HEK293T (cell line): Measurements from ENCODE around the gene STAT5B.
"Not testable (repeated sequence)": the region's sequence is repeated elsewhere in the genome, so short reads cannot be mapped to it uniquely, and the experiment has no call there.

Experiments
- CTCF ChIA-PET: fragments of 350-600 bp; formaldehyde crosslinking; extraction: SDS; loops from one replicate; lab custom pipeline; 2021; ENCODE audit warnings: antibody characterized with exemption, inconsistent platforms; lab: Yijun Ruan, JAX
- POLR2A ChIA-PET: fragments of 350-600 bp; formaldehyde crosslinking; extraction: SDS; loops from one replicate; lab custom pipeline; 2020; ENCODE audit warnings: antibody characterized with exemption, inconsistent platforms; lab: Yijun Ruan, JAX
- DNase-seq: peaks from one replicate; pipeline ENCODE4 v3.0.0; 2012; ENCODE audit warnings: mixed read lengths; ENCODE audit errors: extremely low spot score
- ARNT ChIP-seq: fragments of 450-650 bp; IDR thresholded peaks from 2 replicates; pipeline ENCODE4 v1.6.1; 2017; ENCODE audit warnings: mild to moderate bottlenecking
- BHLHE40 ChIP-seq: fragments of 450-650 bp; IDR thresholded peaks from 2 replicates; pipeline ENCODE4 v1.6.1; 2016; ENCODE audit warnings: mild to moderate bottlenecking, moderate library complexity, borderline replicate concordance
- CTBP1 ChIP-seq: fragments of 450-650 bp; IDR thresholded peaks from 2 replicates; pipeline ENCODE4 v1.6.1; 2016; ENCODE audit warnings: borderline replicate concordance
- ELF4 ChIP-seq: fragments of 450-650 bp; IDR thresholded peaks from 2 replicates; pipeline ENCODE4 v1.6.1; 2017; ENCODE audit warnings: antibody characterized with exemption
- FOXA1 ChIP-seq: fragments of 450-650 bp; IDR thresholded peaks from 2 replicates; pipeline ENCODE4 v1.6.1; 2016; ENCODE audit warnings: mild to moderate bottlenecking
- FOXK2 ChIP-seq: fragments of 450-650 bp; IDR thresholded peaks from 2 replicates; pipeline ENCODE4 v1.6.1; 2016; ENCODE audit warnings: mild to moderate bottlenecking
- FOXM1 ChIP-seq: fragments of 450-650 bp; IDR thresholded peaks from 2 replicates; pipeline ENCODE4 v1.6.1; 2017; ENCODE audit warnings: mild to moderate bottlenecking, borderline replicate concordance
- HDGF ChIP-seq: fragments of 450-650 bp; IDR thresholded peaks from 2 replicates; pipeline ENCODE4 v1.6.1; 2017; ENCODE audit warnings: antibody characterized with exemption, borderline replicate concordance
- L3MBTL2 ChIP-seq: fragments of 450-650 bp; conservative IDR thresholded peaks from 2 replicates; pipeline ENCODE4 v1.6.1; 2016; ENCODE audit warnings: mild to moderate bottlenecking
- LEF1 ChIP-seq: fragments of 450-650 bp; IDR thresholded peaks from 2 replicates; pipeline ENCODE4 v1.6.1; 2017; ENCODE audit warnings: mild to moderate bottlenecking, borderline replicate concordance
- NFRKB ChIP-seq: fragments of 450-650 bp; IDR thresholded peaks from 2 replicates; pipeline ENCODE4 v1.6.1; 2016; ENCODE audit warnings: mild to moderate bottlenecking, moderate library complexity
- SP1 ChIP-seq: fragments of 450-650 bp; IDR thresholded peaks from 2 replicates; pipeline ENCODE4 v1.6.1; 2017
- SUZ12 ChIP-seq: fragments of 450-650 bp; IDR thresholded peaks from 2 replicates; pipeline ENCODE4 v1.6.1; 2016; ENCODE audit warnings: mild to moderate bottlenecking
- TARDBP ChIP-seq: fragments of 450-650 bp; IDR thresholded peaks from 2 replicates; pipeline ENCODE4 v1.6.1; 2016
- ZNF384 ChIP-seq: fragments of 450-650 bp; IDR thresholded peaks from 2 replicates; pipeline ENCODE4 v1.6.1; 2016
- TF ChIP-seq, protein P1 (sequence below): fragments of 450-650 bp; IDR thresholded peaks from 2 replicates; pipeline ENCODE4 v1.6.1; 2016

Gene STAT5B

DNA sequence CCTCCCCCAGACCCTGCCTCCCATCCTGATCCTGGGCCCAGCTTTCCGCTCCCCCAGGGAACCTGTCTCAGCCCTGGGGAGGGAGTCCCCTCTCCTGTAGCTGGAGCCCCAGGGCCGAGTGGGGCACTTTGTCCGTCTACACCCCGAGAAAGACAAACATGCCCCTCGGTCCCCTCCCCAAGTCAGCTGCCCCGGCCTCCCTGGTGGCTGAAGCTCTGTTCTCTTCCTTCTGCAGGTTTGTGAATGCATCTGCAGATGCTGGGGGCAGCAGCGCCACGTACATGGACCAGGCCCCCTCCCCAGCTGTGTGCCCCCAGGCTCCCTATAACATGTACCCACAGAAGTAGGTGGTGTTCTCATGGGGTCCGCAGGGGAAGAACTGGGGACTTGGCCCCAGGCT is 33.0 kb upstream of the STAT5B start:
- CTCF ChIA-PET, result interaction anchor here (0.5 kb wide), 1 partner anchor 191 kb away, joined by 3 read pairs; no protein-coding TSS in a partner anchor

DNA sequence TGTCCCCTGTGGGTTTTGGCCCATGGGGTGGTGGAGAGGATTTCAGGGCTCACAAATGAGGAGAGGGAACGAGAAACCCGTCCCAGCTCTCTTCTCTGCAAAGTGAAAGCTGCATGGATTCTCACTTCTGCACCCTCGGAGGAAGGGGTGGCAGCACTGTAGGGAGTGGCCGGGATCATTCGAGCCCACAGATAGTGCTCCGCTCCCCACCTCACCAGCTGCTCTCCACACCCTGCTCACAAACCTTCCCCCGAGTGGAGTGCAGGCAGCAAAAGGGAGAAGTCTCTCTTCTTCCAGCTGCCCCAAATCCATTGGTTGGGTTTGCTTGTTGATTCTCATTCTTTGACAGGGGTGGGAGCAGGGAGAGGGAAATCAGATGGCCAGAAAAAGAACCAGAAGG is 32.3 kb upstream of the STAT5B start:
- ChIA-PET CTCF (no interaction called here), POLR2A (no interaction called here)
- no peak for DNase-seq
- TF ChIP-seq ELF4, result no peak

More for the DNA sequence above, 33.0 kb upstream of the STAT5B start:
- TF ChIP-seq SP1 (no peak), BHLHE40 (no peak), CTBP1 (no peak), TARDBP (no peak), ARNT (no peak), LEF1 (no peak), NFRKB (no peak), FOXM1 (no peak), HDGF (no peak), ELF4 (no peak), FOXK2 (no peak), SUZ12 (no peak), ZNF384 (no peak), L3MBTL2 (no peak), FOXA1 (no peak)
- TF ChIP-seq, protein P1, sequence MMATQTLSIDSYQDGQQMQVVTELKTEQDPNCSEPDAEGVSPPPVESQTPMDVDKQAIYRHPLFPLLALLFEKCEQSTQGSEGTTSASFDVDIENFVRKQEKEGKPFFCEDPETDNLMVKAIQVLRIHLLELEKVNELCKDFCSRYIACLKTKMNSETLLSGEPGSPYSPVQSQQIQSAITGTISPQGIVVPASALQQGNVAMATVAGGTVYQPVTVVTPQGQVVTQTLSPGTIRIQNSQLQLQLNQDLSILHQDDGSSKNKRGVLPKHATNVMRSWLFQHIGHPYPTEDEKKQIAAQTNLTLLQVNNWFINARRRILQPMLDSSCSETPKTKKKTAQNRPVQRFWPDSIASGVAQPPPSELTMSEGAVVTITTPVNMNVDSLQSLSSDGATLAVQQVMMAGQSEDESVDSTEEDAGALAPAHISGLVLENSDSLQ, result no peak
- DNase-seq, result no peak
- POLR2A ChIA-PET, result no interaction called here

DNA sequence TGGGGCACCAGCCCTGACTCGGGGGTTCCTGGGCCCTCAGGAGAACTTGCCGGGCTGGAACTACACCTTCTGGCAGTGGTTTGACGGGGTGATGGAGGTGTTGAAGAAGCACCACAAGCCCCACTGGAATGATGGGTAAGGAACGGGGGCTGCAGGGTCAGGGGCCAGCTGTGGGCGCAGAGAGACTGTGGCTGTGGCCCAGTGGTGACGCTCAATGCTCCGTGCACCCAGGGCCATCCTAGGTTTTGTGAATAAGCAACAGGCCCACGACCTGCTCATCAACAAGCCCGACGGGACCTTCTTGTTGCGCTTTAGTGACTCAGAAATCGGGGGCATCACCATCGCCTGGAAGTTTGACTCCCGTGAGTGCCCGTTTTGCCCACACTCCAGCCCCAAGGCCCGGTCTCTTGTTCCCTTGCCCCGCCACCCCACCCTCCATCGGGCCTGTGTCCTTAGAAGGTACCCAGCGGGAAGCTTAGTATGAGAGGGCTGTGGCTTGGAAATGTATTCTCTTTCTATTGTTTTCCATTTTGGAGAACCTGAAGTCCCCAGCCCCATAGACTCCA is 31.3 kb upstream of the STAT5B start:
- TF ChIP-seq TARDBP (no peak), ELF4 (no peak), FOXM1 (no peak), L3MBTL2 (no peak), LEF1 (no peak)
- ChIA-PET CTCF (no interaction called here), POLR2A (no interaction called here)
- DNase-seq, result no peak

DNA sequence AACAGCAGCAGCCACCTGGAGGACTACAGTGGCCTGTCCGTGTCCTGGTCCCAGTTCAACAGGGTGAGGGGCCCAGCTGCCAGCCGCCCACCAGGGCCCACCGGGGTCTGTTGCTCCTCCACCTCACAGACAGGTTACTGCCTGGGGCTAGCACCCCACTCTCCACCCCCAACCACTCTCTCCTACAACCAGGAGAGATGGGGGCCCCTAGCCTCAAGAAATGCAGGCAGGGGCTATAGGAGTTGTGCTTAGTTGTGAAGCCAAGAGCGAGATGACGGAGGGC is 30.1 kb upstream of the STAT5B start:
- CTCF ChIA-PET, result no interaction called here
- no peak for TF ChIP-seq LEF1
- TF ChIP-seq SP1, result no peak
- TF ChIP-seq FOXM1, result no peak
- TF ChIP-seq CTBP1, result no peak
- no peak for TF ChIP-seq ELF4
- TF ChIP-seq FOXA1, result no peak
- no peak for TF ChIP-seq NFRKB
- TF ChIP-seq HDGF, result no peak
- TF ChIP-seq FOXK2, result no peak
- TF ChIP-seq, protein P1, result no peak
- no peak for TF ChIP-seq ZNF384
- no peak for TF ChIP-seq TARDBP
- no peak for TF ChIP-seq SUZ12
- no peak for TF ChIP-seq L3MBTL2
- no peak for TF ChIP-seq BHLHE40
- no peak for TF ChIP-seq ARNT
- POLR2A ChIA-PET, result no interaction called here
- no peak for DNase-seq

DNA sequence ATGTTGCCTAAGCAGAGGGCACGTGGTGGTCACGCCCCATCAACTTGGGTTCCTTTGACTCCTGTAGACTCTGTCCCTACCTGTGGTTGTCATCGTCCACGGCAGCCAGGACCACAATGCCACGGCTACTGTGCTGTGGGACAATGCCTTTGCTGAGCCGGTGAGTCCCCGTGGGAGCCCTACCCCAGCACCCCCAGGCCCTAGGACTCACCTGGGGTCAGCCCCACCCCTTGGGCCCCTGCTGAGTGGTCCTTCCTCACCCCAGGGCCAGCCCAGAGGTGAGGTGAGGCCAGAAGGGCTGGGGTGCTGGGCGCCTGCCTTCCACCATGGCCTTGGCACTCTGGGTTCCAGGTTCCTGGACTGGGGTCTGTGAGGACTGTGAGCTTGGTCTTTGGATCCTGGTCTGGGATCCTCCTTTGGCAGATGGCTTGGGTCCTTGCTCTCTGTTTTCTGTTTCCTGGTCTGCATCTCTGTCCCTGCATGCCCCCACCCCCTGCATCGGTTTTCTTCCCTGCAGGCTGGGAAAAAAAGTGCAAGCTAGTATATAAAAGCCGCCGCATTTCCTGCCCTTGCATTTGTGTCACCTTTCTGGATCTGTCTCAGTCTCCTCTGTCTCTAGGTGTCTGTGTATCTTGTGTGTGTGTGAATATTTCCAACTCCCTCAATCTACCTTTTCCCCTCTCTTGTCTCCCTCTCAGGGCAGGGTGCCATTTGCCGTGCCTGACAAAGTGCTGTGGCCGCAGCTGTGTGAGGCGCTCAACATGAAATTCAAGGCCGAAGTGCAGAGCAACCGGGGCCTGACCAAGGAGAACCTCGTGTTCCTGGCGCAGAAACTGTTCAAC is 29.6 kb upstream of the STAT5B start:
- POLR2A ChIA-PET, result no interaction called here
- CTCF ChIA-PET, result no interaction called here
- no peak for TF ChIP-seq ARNT
- TF ChIP-seq HDGF, result no peak
- TF ChIP-seq ZNF384, result no peak
- no peak for DNase-seq

DNA sequence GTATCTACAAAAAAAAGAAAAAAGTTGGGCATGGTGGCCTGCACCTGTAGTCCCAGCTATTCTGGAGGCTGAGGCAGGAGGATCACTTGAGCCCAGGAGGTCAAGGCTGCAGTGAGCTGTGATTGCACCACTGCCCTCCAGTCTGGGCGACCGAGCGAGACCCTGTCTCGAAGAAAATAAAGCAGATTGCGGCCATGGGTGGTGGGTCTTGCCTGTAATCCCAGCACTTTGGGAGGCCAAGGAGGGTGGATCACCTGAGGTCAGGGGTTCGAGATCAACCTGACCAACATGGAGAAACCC is 28.8 kb upstream of the STAT5B start:
- POLR2A ChIA-PET, DNase-seq, CTCF ChIA-PET: not testable (repeated sequence)

DNA sequence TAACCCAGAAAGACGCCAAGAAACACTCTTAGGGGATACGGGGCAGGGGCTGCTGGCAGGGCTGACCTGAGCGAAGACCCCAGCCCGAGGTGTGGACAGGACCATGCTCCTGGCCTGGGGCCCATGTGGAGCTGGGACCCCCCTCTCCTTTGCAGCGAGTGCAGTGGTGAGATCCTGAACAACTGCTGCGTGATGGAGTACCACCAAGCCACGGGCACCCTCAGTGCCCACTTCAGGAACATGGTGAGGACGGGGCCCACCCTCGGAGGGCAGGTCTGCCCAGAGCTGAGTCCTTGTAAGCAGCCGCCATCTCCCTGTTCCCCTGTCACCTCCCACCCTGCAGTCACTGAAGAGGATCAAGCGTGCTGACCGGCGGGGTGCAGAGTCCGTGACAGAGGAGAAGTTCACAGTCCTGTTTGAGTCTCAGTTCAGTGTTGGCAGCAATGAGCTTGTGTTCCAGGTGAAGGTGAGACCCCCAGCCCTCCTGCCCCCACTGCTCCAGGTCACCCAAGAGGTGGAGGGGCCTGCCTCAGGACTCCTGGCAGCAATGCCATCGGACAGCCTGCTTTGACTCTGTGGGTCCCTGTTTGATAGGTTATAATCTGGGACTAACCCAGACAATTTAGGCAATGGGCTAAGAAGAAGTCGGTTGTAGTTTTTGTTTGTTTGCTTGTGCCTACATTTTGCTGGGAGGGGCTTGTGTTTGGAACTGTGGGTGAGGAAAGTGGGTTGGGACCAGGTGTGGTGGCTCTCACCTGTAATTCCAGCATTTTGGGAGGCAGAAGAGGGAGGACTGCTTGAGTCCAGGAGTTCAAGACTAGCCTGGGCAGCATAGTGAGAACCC is 28.2 kb upstream of the STAT5B start:
- no peak for TF ChIP-seq NFRKB
- no peak for TF ChIP-seq CTBP1
- TF ChIP-seq, protein P1, result no peak
- TF ChIP-seq FOXK2, result no peak
- TF ChIP-seq TARDBP, result no peak
- no peak for TF ChIP-seq ZNF384
- TF ChIP-seq ELF4, result no peak
- no peak for TF ChIP-seq FOXM1
- no peak for TF ChIP-seq L3MBTL2
- no peak for TF ChIP-seq LEF1
- no peak for TF ChIP-seq SUZ12
- TF ChIP-seq SP1, result no peak
- ChIA-PET POLR2A (no interaction called here), CTCF (no interaction called here)
- no peak for DNase-seq
